HepG2 (cell line): ENCODE measurements around the gene ETS1. TPM values are rescaled to one million over a fixed set of nuclear protein-coding genes. Genes with fewer than 3 reads are reported as not detected.

Experiments used
- CC2D1A ChIP-seq: sonication (generic); formaldehyde crosslinking; IDR thresholded peaks from 2 replicates; pipeline ENCODE4 v1.8.1; 2023; ENCODE audit warnings: mild to moderate bottlenecking, missing genetic modification reagents
- CREBL2 ChIP-seq: sonication (generic); formaldehyde crosslinking; IDR thresholded peaks from 2 replicates; pipeline ENCODE4 v1.8.1; 2023; ENCODE audit warnings: missing genetic modification reagents, mild to moderate bottlenecking, borderline replicate concordance
- CSRNP1 ChIP-seq: sonication (generic); formaldehyde crosslinking; IDR thresholded peaks from 2 replicates; pipeline ENCODE4 v1.8.1; 2023; ENCODE audit warnings: mild to moderate bottlenecking, missing genetic modification reagents
- FOXO4 ChIP-seq: sonication (generic); formaldehyde crosslinking; conservative IDR thresholded peaks from 2 replicates; pipeline ENCODE4 v1.8.1; 2023; ENCODE audit warnings: missing genetic modification reagents
- MNT ChIP-seq: fragments of 450-650 bp; IDR thresholded peaks from 2 replicates; pipeline ENCODE4 v1.6.1; 2016
- NCOA2 ChIP-seq: sonication (generic); formaldehyde crosslinking; IDR thresholded peaks from 2 replicates; pipeline ENCODE4 v1.8.0; 2022; ENCODE audit warnings: inconsistent platforms
- NR0B2 ChIP-seq: sonication (generic); formaldehyde crosslinking; IDR thresholded peaks from 2 replicates; pipeline ENCODE4 v1.4.0; 2020; ENCODE audit warnings: mild to moderate bottlenecking, missing genetic modification reagents
- POLR2A ChIP-seq, 2 experiments: IDR thresholded peaks; 2 replicates each; pipeline ENCODE4 v1.6.1; 2011; ENCODE audit warnings: low read depth in 2 of 2, low read length in 2 of 2, mild to moderate bottlenecking in 1 of 2, moderate library complexity in 1 of 2; ENCODE audit not compliant: insufficient read depth in 1 of 2
- REST ChIP-seq, 2 experiments: IDR thresholded peaks; 2 replicates each; pipeline ENCODE4 v1.6.1; 2011 to 2012; ENCODE audit warnings: low read length in 2 of 2, borderline replicate concordance in 1 of 2, low read depth in 1 of 2, mild to moderate bottlenecking in 1 of 2, moderate library complexity in 1 of 2
- SRF ChIP-seq: IDR thresholded peaks from 2 replicates; pipeline ENCODE4 v1.6.1; 2011; ENCODE audit warnings: mild to moderate bottlenecking, low read depth, low read length, moderate library complexity
- ZBTB4 ChIP-seq: sonication (generic); formaldehyde crosslinking; IDR thresholded peaks from 2 replicates; pipeline ENCODE4 v1.4.0; 2020; ENCODE audit warnings: missing genetic modification reagents, mild to moderate bottlenecking, borderline replicate concordance
- ZNF703 ChIP-seq: sonication (generic); formaldehyde crosslinking; IDR thresholded peaks from 2 replicates; pipeline ENCODE4 v1.5.1; 2020; ENCODE audit warnings: missing genetic modification reagents, mild to moderate bottlenecking, moderate library complexity, borderline replicate concordance
- polyA plus RNA-seq, 8 experiments: library from polyadenylated mRNA; depleted of rRNA in 3 of 8; stranded (reverse) in 7 of 8; unstranded in 1 of 8; fragments of >200 nt; fragmentation: Illumina TruSeq in 4 of 8; extraction: Trizol in 4 of 8; gene quantifications; 2 replicates each; pipeline versions ENCODE4 v1.2.1 to v1.2.3, GENCODE V29; 2011 to 2016; ENCODE audit warnings: low read depth in 4 of 8, missing spikeins in 1 of 8, mixed read lengths in 1 of 8; ENCODE audit not compliant: insufficient read depth in 1 of 8
- total RNA-seq, 5 experiments: library from RNA; depleted of rRNA; stranded (reverse); fragments of >200 nt; fragmentation: Illumina TruSeq; extraction: Trizol; gene quantifications; 2 replicates each; pipeline ENCODE4 v1.2.3, GENCODE V29; 2016; ENCODE audit warnings: low read depth in 1 of 5

Gene ETS1
- total and polyA plus RNA-seq, 2 of the 13 experiments (the other 11 are each of a cell fraction or from before 2014, with no cell fraction given): 0.18 to 0.34 TPM

- TF ChIP-seq FOXO4 (CRISPR knock-in tag) (no peak), NR0B2 (no peak), MNT (no peak), CREBL2 (CRISPR knock-in tag) (no peak), CSRNP1 (CRISPR knock-in tag) (no peak), CC2D1A (CRISPR knock-in tag) (no peak), NCOA2 (no peak), REST (IDR thresholded peaks at IDR 0.05; ENCODE audit: borderline replicate concordance in 1 of 2, low read depth in 1 of 2, low read length in 2 of 2) (no peak), SRF (no peak), ZNF703 (CRISPR knock-in tag) (no peak), POLR2A (IDR thresholded peaks at IDR 0.05; ENCODE audit: insufficient read depth in 1 of 2, low read depth in 2 of 2, low read length in 2 of 2) (no peak), ZBTB4 (CRISPR knock-in tag) (no peak)
Measured at GRCh38 chr11:128463979-128464378, 123.4 kb downstream of the ETS1 start (continued).
